ENCODE data around the gene CHMP4B.
"Not testable (repeated sequence)": the region's sequence is repeated elsewhere in the genome, so short reads cannot be mapped to it uniquely, and the experiment has no call there.

CHMP4B gene

GRCh38 chr20:33791540-33791939 lies 19.6 kb upstream of the CHMP4B start:
- in situ Hi-C loops (cut with MboI; ENCODE audit: low sequenced_read_pairs, unreplicated experiment), result no loop called here
- no peak for DNase-seq (ENCODE audit: low spot score)
- TF ChIP-seq CTCF (IDR thresholded peaks at IDR 0.05; ENCODE audit: borderline replicate concordance, control extremely low read depth, extremely low read depth, insufficient read depth, missing control alignments), result no peak

GRCh38 chr20:33791959-33792597 lies 19.1 kb upstream of the CHMP4B start:
- peak; percentile 81 for TF ChIP-seq CTCF (IDR thresholded peaks at IDR 0.05; ENCODE audit: borderline replicate concordance, control extremely low read depth, extremely low read depth, insufficient read depth, missing control alignments)
- DNase-seq (ENCODE audit: low spot score), result peak; percentile 75
- in situ Hi-C loops (cut with MboI; ENCODE audit: low sequenced_read_pairs, unreplicated experiment), result no loop called here

GRCh38 chr20:33792598-33792989 lies 18.6 kb upstream of the CHMP4B start:
- in situ Hi-C loops (cut with MboI; ENCODE audit: low sequenced_read_pairs, unreplicated experiment); DNase-seq (ENCODE audit: low spot score): not testable (repeated sequence)

GRCh38 chr20:33793011-33793931 lies 17.9 kb upstream of the CHMP4B start:
- no peak for TF ChIP-seq CTCF (IDR thresholded peaks at IDR 0.05; ENCODE audit: borderline replicate concordance, control extremely low read depth, extremely low read depth, insufficient read depth, missing control alignments)
- no peak for DNase-seq (ENCODE audit: low spot score)
- in situ Hi-C loops (cut with MboI; ENCODE audit: low sequenced_read_pairs, unreplicated experiment), result no loop called here

GRCh38 chr20:33796263-33796906 lies 14.8 kb upstream of the CHMP4B start:
- in situ Hi-C loops (cut with MboI; ENCODE audit: low sequenced_read_pairs, unreplicated experiment), result no loop called here
- TF ChIP-seq CTCF (IDR thresholded peaks at IDR 0.05; ENCODE audit: borderline replicate concordance, control extremely low read depth, extremely low read depth, insufficient read depth, missing control alignments), result no peak
- DNase-seq (ENCODE audit: low spot score), result no peak

GRCh38 chr20:33796907-33797544 lies 14.1 kb upstream of the CHMP4B start:
- in situ Hi-C loops (cut with MboI; ENCODE audit: low sequenced_read_pairs, unreplicated experiment), result no loop called here
- TF ChIP-seq CTCF (IDR thresholded peaks at IDR 0.05; ENCODE audit: borderline replicate concordance, control extremely low read depth, extremely low read depth, insufficient read depth, missing control alignments), result no peak
- DNase-seq (ENCODE audit: low spot score), result no peak
